HL-60 (cell line): ENCODE data around the gene ARHGAP24.

Experiments used
- GABPA ChIP-seq: IDR thresholded peaks from 2 replicates; pipeline ENCODE4 v1.6.1; 2012; ENCODE audit warnings: low read depth
- POLR2AphosphoS5 ChIP-seq: IDR thresholded peaks from 2 replicates; pipeline ENCODE4 v1.6.1; 2012; ENCODE audit warnings: low read depth
- TF ChIP-seq, protein P1 (sequence below): IDR thresholded peaks from one replicate; pipeline ENCODE4 v1.5.1; 2011; ENCODE audit warnings: low read length, control low read depth, inconsistent platforms; ENCODE audit not compliant: insufficient read depth

DNA sequence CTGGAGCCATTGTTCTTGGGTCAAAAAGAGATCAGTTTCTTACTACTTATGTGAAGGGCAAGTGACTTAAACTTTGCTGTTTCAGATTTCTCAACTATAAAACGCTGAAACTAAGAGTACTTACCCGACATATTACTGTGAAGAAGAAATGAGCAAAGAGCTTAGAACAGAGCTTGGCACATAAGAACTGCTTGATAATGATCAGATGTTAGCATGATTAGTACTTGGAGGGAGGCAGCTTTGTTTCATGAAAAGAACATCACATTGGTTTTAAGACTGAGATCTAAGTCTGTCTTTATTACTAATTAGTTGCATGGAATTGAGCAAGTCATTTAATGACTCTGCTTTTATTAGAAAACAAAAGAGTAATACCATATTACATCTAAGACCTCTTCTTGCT is 169.1 kb downstream of the ARHGAP24 start:
- TF ChIP-seq, protein P1, sequence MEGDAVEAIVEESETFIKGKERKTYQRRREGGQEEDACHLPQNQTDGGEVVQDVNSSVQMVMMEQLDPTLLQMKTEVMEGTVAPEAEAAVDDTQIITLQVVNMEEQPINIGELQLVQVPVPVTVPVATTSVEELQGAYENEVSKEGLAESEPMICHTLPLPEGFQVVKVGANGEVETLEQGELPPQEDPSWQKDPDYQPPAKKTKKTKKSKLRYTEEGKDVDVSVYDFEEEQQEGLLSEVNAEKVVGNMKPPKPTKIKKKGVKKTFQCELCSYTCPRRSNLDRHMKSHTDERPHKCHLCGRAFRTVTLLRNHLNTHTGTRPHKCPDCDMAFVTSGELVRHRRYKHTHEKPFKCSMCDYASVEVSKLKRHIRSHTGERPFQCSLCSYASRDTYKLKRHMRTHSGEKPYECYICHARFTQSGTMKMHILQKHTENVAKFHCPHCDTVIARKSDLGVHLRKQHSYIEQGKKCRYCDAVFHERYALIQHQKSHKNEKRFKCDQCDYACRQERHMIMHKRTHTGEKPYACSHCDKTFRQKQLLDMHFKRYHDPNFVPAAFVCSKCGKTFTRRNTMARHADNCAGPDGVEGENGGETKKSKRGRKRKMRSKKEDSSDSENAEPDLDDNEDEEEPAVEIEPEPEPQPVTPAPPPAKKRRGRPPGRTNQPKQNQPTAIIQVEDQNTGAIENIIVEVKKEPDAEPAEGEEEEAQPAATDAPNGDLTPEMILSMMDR = no peak
- TF ChIP-seq GABPA (no peak), POLR2AphosphoS5 (no peak)
